Mucosa of gallbladder (tissue), 1 donor: ENCODE results near the gene MMAB. TPM values are rescaled to one million over a fixed set of nuclear protein-coding genes. Genes with fewer than 3 reads are reported as not detected.

Source experiments
- DNase-seq: peaks from one replicate; pipeline ENCODE4 v3.0.0-alpha.2; 2020; ENCODE audit warnings: low spot score
- total RNA-seq: library from RNA; stranded (reverse); gene quantifications from one replicate; pipeline ENCODE4 v1.2.1, GENCODE V29; 2021
- donor health status: DM: no; HTN: no; CAD: no.

The MMAB gene
- total RNA-seq, 1 donor from 2014 or later, result 58.3 TPM

GRCh38 chr12:109540526-109541412 is 32.5 kb downstream of the MMAB start:
- DNase-seq, result no peak

- DNase-seq, result no peak
These were observed 33.8 kb downstream of the MMAB start for GRCh38 chr12:109539508-109539907.

GRCh38 chr12:109538191-109538863 is 35.0 kb downstream of the MMAB start:
- no peak for DNase-seq

GRCh38 chr12:109537136-109537535 is 36.2 kb downstream of the MMAB start:
- DNase-seq, result no peak

GRCh38 chr12:109535863-109536250 is 37.4 kb downstream of the MMAB start:
- no peak for DNase-seq

- DNase-seq, result no peak
These were observed 38.0 kb downstream of the MMAB start for GRCh38 chr12:109535231-109535862.

GRCh38 chr12:109534456-109534855 is 38.8 kb downstream of the MMAB start:
- no peak for DNase-seq

GRCh38 chr12:109533487-109533740 is 39.9 kb downstream of the MMAB start:
- no peak for DNase-seq

- DNase-seq, result no peak
These were observed 40.4 kb downstream of the MMAB start for GRCh38 chr12:109532721-109533486.

- DNase-seq, result no peak
These were observed 41.9 kb downstream of the MMAB start for GRCh38 chr12:109531411-109531810.

GRCh38 chr12:109529691-109530640 is 43.3 kb downstream of the MMAB start:
- DNase-seq, result no peak

- no peak for DNase-seq
These were observed 45.7 kb downstream of the MMAB start for GRCh38 chr12:109527489-109528123.

- no peak for DNase-seq
These were observed 48.1 kb downstream of the MMAB start for GRCh38 chr12:109525279-109525585.

GRCh38 chr12:109524466-109525278 is 48.6 kb downstream of the MMAB start:
- DNase-seq, result no peak

- no peak for DNase-seq
These were observed 49.8 kb downstream of the MMAB start for GRCh38 chr12:109523504-109523903.

- no peak for DNase-seq
These were observed 50.2 kb downstream of the MMAB start for GRCh38 chr12:109523071-109523470.

- no peak for DNase-seq
These were observed 51.5 kb downstream of the MMAB start for GRCh38 chr12:109521831-109522230.

- DNase-seq, result no peak
These were observed 53.5 kb downstream of the MMAB start for GRCh38 chr12:109519787-109520186.

- peak; percentile 71 for DNase-seq
These were observed 54.3 kb downstream of the MMAB start for GRCh38 chr12:109518820-109519665.
